ENCODE measurements around the gene APCDD1.

DNA sequence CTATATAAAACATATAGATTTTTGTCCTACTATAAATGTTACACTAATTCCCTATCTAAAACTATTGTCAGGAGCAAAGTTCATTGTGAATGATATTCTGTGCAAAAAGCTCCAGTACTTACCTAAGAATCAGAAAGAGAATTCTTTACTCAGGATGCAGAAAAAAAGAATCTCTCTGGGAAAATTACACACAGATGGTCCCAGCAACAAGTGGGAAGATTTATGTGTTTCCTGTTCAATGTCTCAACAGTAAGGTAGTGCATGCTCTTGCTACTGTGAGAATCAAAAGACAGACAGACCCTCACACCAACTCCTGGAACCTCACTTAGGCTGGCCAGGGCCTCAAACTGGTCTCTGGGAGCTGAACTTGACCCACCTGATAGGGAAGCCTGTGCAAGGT is 60.2 kb downstream of the APCDD1 start:
- TF ChIP-seq, protein P1, sequence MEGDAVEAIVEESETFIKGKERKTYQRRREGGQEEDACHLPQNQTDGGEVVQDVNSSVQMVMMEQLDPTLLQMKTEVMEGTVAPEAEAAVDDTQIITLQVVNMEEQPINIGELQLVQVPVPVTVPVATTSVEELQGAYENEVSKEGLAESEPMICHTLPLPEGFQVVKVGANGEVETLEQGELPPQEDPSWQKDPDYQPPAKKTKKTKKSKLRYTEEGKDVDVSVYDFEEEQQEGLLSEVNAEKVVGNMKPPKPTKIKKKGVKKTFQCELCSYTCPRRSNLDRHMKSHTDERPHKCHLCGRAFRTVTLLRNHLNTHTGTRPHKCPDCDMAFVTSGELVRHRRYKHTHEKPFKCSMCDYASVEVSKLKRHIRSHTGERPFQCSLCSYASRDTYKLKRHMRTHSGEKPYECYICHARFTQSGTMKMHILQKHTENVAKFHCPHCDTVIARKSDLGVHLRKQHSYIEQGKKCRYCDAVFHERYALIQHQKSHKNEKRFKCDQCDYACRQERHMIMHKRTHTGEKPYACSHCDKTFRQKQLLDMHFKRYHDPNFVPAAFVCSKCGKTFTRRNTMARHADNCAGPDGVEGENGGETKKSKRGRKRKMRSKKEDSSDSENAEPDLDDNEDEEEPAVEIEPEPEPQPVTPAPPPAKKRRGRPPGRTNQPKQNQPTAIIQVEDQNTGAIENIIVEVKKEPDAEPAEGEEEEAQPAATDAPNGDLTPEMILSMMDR (IDR thresholded peaks at IDR 0.05; ENCODE audit: low read depth, low read length, poor library complexity, severe bottlenecking), result no peak
- TF ChIP-seq EZH2phosphoT487 (IDR thresholded peaks at IDR 0.05; ENCODE audit: borderline replicate concordance, low read length), result no peak
